PFSK-1 (cell line): Measurements from ENCODE around the gene CCDC198.

Source experiments
- FOXP2 ChIP-seq: optimal IDR thresholded peaks from 2 replicates; pipeline ENCODE3; 2011; ENCODE audit warnings: borderline replicate concordance, control low read depth, inconsistent platforms; ENCODE audit not compliant: insufficient read depth; ENCODE audit errors: extremely low read length, extremely low read depth
- POLR2AphosphoS5 ChIP-seq: IDR thresholded peaks from 2 replicates; pipeline ENCODE4 v1.6.1; 2012; ENCODE audit warnings: low read depth, mild to moderate bottlenecking, control low read depth, low read length, moderate library complexity
- REST ChIP-seq, 2 experiments: IDR thresholded peaks; 2 replicates each; pipeline versions ENCODE4 v1.6.1 to v1.8.0; 2011 to 2012; ENCODE audit warnings: low read depth in 2 of 2, low read length in 2 of 2, control low read depth in 1 of 2, inconsistent platforms in 1 of 2, mild to moderate bottlenecking in 1 of 2, moderate library complexity in 1 of 2; ENCODE audit not compliant: insufficient read depth in 1 of 2
- SIN3A ChIP-seq: IDR thresholded peaks from 2 replicates; pipeline ENCODE4 v1.6.1; 2012; ENCODE audit warnings: mild to moderate bottlenecking, low read length, moderate library complexity, borderline replicate concordance; ENCODE audit not compliant: insufficient read depth
- TAF1 ChIP-seq: IDR thresholded peaks from 2 replicates; pipeline ENCODE4 v1.6.1; 2012; ENCODE audit warnings: low read length, control low read depth, borderline replicate concordance; ENCODE audit not compliant: insufficient read depth

GRCh38 chr14:57487771-57488170 lies 5.9 kb downstream of the CCDC198 start:
- TF ChIP-seq TAF1 (no peak), POLR2AphosphoS5 (no peak), REST (IDR thresholded peaks at IDR 0.05; ENCODE audit: insufficient read depth in 1 of 2, low read depth in 2 of 2, low read length in 2 of 2) (no peak), SIN3A (no peak), FOXP2 (no peak)
